K562 (cell line): ENCODE data around the gene MCAM. TPM values are rescaled to one million over a fixed set of nuclear protein-coding genes. Genes with fewer than 3 reads are reported as not detected.

Source experiments
- BCOR ChIP-seq: fragments of 450-650 bp; IDR thresholded peaks from 2 replicates; pipeline ENCODE4 v1.6.1; 2016
- CC2D1A ChIP-seq: fragments of 450-650 bp; IDR thresholded peaks from 2 replicates; pipeline ENCODE4 v1.6.1; 2017; ENCODE audit warnings: mild to moderate bottlenecking
- CHCHD3 ChIP-seq: fragments of 250-450 bp; sonication (Bioruptor Pico); IDR thresholded peaks from 2 replicates; pipeline ENCODE4 v2.1.2; 2022; ENCODE audit warnings: mild to moderate bottlenecking
- DPF2 ChIP-seq: fragments of 450-650 bp; IDR thresholded peaks from 2 replicates; pipeline ENCODE4 v1.6.1; 2016
- EP300 ChIP-seq: IDR thresholded peaks from 2 replicates; pipeline ENCODE4 v1.6.1; 2012; ENCODE audit warnings: low read length, improper control_type of control experiment
- GABPB1 ChIP-seq: sonication (generic); formaldehyde crosslinking; IDR thresholded peaks from 2 replicates; pipeline ENCODE4 v1.8.0; 2022; ENCODE audit warnings: mild to moderate bottlenecking, missing genetic modification reagents
- HMGN3 ChIP-seq: IDR thresholded peaks from 2 replicates; pipeline ENCODE4 v1.6.1; 2011; ENCODE audit warnings: borderline replicate concordance, low read depth, mild to moderate bottlenecking, mixed read lengths, low read length; ENCODE audit not compliant: insufficient read length; ENCODE audit errors: extremely low read depth
- HNRNPLL ChIP-seq: fragments of 200-400 bp; formaldehyde crosslinking; IDR thresholded peaks from 2 replicates; pipeline ENCODE4 v1.6.1; 2017; ENCODE audit warnings: low read length, low read depth, mild to moderate bottlenecking; ENCODE audit not compliant: poor library complexity, severe bottlenecking
- MAZ ChIP-seq, 2 experiments: fragments of 450-650 bp in 1 of 2; sonication (generic) in 1 of 2; formaldehyde crosslinking; IDR thresholded peaks in 1 of 2; conservative IDR thresholded peaks in 1 of 2; 2 replicates each; pipeline versions ENCODE4 v1.4.0 to v1.5.0; 2020; ENCODE audit warnings: mild to moderate bottlenecking in 1 of 2, missing genetic modification reagents in 1 of 2
- NR2C2 ChIP-seq, 2 experiments: fragments of 200-800 bp in 1 of 2; sonication (Bioruptor generic) in 1 of 2; sonication (generic) in 1 of 2; formaldehyde crosslinking in 1 of 2; IDR thresholded peaks; 2 replicates each; pipeline versions ENCODE4 v1.6.1 to v1.8.0; 2016 to 2022; ENCODE audit warnings: mild to moderate bottlenecking in 1 of 2, missing compliant biosample characterization in 1 of 2, missing genetic modification characterization in 1 of 2, missing genetic modification reagents in 1 of 2
- POU5F1 ChIP-seq: fragments of 150-350 bp; IDR thresholded peaks from 2 replicates; pipeline ENCODE4 v1.6.1; 2014; ENCODE audit warnings: borderline replicate concordance, low read length, low read depth, mild to moderate bottlenecking; ENCODE audit not compliant: partially characterized antibody
- SAP30 ChIP-seq: fragments of 200-600 bp; sonication (generic); IDR thresholded peaks from 2 replicates; pipeline ENCODE4 v1.6.1; 2012; ENCODE audit warnings: borderline replicate concordance, low read depth, mild to moderate bottlenecking, moderate library complexity, low read length, control low read depth, inconsistent platforms; ENCODE audit not compliant: insufficient read depth, poor library complexity, severe bottlenecking
- SMARCA5 ChIP-seq: fragments of 450-650 bp; IDR thresholded peaks from 2 replicates; pipeline ENCODE4 v1.6.1; 2016
- ZNF445 ChIP-seq: fragments of 250-450 bp; sonication (Bioruptor Pico); IDR thresholded peaks from 2 replicates; pipeline ENCODE4 v1.4.0; 2020; ENCODE audit warnings: low read depth, mild to moderate bottlenecking, moderate library complexity
- ZNF76 ChIP-seq: fragments of 250-450 bp; sonication (Bioruptor Pico); IDR thresholded peaks from 2 replicates; pipeline ENCODE4 v1.4.0; 2020; ENCODE audit warnings: mild to moderate bottlenecking, moderate library complexity, borderline replicate concordance
- ZNF79 ChIP-seq: fragments of 250-450 bp; sonication (Bioruptor Pico); IDR thresholded peaks from 2 replicates; pipeline ENCODE4 v1.4.0; 2020; ENCODE audit warnings: low read depth, mild to moderate bottlenecking, moderate library complexity
- polyA plus RNA-seq, 8 experiments: library from polyadenylated mRNA; depleted of rRNA in 4 of 8; stranded (reverse) in 5 of 8; unstranded in 3 of 8; fragments of >200 nt; fragmentation: Nextera tagmentation in 2 of 8; fragmentation: Illumina TruSeq in 1 of 8; extraction: Ambion mirVana in 2 of 8; extraction: Trizol in 1 of 8; gene quantifications; 2 replicates each; pipeline versions ENCODE4 v1.2.1 to v1.2.3, GENCODE V29; 2011 to 2014; ENCODE audit warnings: inconsistent platforms in 1 of 8, missing spikeins in 1 of 8
- total RNA-seq, 7 experiments: library from RNA; depleted of rRNA in 6 of 7; stranded (reverse); fragments of >200 nt in 6 of 7; fragmentation: Illumina TruSeq in 2 of 7; extraction: Trizol in 2 of 7; gene quantifications; 2 replicates each; pipeline versions ENCODE4 v1.2.1 to v1.2.3, GENCODE V29; 2011 to 2021; ENCODE audit warnings: low replicate concordance in 1 of 7
- TF ChIP-seq, protein P1 (sequence below): sonication (generic); formaldehyde crosslinking; IDR thresholded peaks from 2 replicates; pipeline ENCODE4 v1.8.1; 2023; ENCODE audit warnings: mild to moderate bottlenecking, missing genetic modification reagents
- TF ChIP-seq, protein P2 (sequence below): fragments of 450-650 bp; formaldehyde crosslinking; IDR thresholded peaks from 2 replicates; pipeline ENCODE4 v1.4.0; 2022; ENCODE audit warnings: missing genetic modification characterization
- TF ChIP-seq, protein P3 (sequence below): fragments of 250-450 bp; sonication (Bioruptor Pico); IDR thresholded peaks from 2 replicates; pipeline ENCODE4 v1.8.0; 2021; ENCODE audit warnings: borderline replicate concordance, mild to moderate bottlenecking, moderate library complexity; ENCODE audit not compliant: poor library complexity, severe bottlenecking
- TF ChIP-seq, protein P4 (sequence below): fragments of 200-400 bp; formaldehyde crosslinking; IDR thresholded peaks from 2 replicates; pipeline ENCODE4 v1.6.1; 2017; ENCODE audit warnings: mild to moderate bottlenecking, low read depth, low read length, moderate library complexity
- TF ChIP-seq, protein P5 (sequence below): fragments of 250-450 bp; sonication (Bioruptor Pico); IDR thresholded peaks from 2 replicates; pipeline ENCODE4 v1.8.0; 2021; ENCODE audit warnings: moderate library complexity, mild to moderate bottlenecking, inconsistent platforms

MCAM gene
- total and polyA plus RNA-seq, 9 of the 15 experiments (the other 6 are each of a cell fraction or from before 2014, with no cell fraction given): 14.7 to 118 (median 53.6) TPM

DNA sequence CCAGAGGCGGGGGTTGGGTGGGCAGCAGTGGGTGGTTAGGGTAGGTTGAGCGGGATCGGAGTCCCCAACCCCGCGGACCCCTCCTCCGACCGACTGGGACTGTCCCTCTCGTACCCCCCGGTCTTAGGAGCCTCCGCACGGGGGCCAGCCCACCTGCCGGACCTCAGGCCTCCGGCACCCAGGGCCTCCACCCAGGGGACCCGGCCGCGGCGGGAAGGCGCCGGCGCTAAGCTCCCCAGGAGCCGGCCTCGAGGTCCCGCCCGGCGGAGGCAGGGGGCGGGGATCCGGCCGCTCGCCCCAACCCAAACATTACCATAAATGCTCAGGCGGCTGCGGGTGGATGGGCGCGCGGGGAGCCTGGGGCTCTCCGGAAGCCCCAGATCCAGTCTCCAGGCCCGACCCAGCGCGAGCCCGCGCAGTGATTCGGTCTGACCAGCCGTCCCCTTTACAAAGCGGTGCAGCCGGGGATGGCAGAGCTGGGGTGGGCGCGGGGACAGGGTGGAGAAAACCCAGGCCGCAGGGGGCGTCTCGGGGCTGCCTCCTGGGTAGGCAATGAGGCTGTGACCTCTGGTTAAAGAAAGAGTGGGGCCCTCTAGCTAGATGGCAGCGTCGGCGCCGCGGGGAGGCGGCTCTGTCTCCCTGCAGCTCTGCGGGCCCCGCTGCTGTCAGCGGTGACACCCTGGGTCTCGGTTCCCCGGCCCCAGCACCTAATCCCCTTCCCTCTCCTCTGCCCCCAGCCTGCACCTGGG is 4.0 kb upstream of the MCAM start (continued):
- TF ChIP-seq SAP30: no peak
- TF ChIP-seq, protein P1, sequence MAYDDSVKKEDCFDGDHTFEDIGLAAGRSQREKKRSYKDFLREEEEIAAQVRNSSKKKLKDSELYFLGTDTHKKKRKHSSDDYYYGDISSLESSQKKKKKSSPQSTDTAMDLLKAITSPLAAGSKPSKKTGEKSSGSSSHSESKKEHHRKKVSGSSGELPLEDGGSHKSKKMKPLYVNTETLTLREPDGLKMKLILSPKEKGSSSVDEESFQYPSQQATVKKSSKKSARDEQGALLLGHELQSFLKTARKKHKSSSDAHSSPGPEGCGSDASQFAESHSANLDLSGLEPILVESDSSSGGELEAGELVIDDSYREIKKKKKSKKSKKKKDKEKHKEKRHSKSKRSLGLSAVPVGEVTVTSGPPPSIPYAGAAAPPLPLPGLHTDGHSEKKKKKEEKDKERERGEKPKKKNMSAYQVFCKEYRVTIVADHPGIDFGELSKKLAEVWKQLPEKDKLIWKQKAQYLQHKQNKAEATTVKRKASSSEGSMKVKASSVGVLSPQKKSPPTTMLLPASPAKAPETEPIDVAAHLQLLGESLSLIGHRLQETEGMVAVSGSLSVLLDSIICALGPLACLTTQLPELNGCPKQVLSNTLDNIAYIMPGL (CRISPR knock-in tag): no peak
- TF ChIP-seq, protein P2, sequence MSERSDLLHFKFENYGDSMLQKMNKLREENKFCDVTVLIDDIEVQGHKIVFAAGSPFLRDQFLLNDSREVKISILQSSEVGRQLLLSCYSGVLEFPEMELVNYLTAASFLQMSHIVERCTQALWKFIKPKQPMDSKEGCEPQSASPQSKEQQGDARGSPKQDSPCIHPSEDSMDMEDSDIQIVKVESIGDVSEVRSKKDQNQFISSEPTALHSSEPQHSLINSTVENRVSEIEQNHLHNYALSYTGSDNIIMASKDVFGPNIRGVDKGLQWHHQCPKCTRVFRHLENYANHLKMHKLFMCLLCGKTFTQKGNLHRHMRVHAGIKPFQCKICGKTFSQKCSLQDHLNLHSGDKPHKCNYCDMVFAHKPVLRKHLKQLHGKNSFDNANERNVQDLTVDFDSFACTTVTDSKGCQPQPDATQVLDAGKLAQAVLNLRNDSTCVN (CRISPR knock-in tag): no peak
- no peak for TF ChIP-seq EP300
- TF ChIP-seq POU5F1: no peak
- no peak for TF ChIP-seq ZNF445 (CRISPR knock-in tag)
- TF ChIP-seq DPF2: no peak
- TF ChIP-seq SMARCA5: no peak
- no peak for TF ChIP-seq ZNF76 (CRISPR knock-in tag)
- no peak for TF ChIP-seq NR2C2 (CRISPR knock-in tag; IDR thresholded peaks at IDR 0.05)
- TF ChIP-seq NR2C2 (tag; IDR thresholded peaks at IDR 0.05): peak; percentile 48; the same call in 1 of the 2 replicates
- no peak for TF ChIP-seq BCOR
- TF ChIP-seq HNRNPLL: no peak
- no peak for TF ChIP-seq CC2D1A
- TF ChIP-seq, protein P3, sequence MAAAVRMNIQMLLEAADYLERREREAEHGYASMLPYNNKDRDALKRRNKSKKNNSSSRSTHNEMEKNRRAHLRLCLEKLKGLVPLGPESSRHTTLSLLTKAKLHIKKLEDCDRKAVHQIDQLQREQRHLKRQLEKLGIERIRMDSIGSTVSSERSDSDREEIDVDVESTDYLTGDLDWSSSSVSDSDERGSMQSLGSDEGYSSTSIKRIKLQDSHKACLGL (CRISPR knock-in tag): no peak
- TF ChIP-seq, protein P4, sequence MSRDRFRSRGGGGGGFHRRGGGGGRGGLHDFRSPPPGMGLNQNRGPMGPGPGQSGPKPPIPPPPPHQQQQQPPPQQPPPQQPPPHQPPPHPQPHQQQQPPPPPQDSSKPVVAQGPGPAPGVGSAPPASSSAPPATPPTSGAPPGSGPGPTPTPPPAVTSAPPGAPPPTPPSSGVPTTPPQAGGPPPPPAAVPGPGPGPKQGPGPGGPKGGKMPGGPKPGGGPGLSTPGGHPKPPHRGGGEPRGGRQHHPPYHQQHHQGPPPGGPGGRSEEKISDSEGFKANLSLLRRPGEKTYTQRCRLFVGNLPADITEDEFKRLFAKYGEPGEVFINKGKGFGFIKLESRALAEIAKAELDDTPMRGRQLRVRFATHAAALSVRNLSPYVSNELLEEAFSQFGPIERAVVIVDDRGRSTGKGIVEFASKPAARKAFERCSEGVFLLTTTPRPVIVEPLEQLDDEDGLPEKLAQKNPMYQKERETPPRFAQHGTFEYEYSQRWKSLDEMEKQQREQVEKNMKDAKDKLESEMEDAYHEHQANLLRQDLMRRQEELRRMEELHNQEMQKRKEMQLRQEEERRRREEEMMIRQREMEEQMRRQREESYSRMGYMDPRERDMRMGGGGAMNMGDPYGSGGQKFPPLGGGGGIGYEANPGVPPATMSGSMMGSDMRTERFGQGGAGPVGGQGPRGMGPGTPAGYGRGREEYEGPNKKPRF: no peak
- TF ChIP-seq MAZ (CRISPR knock-in tag; conservative IDR thresholded peaks at IDR 0.05 in 1 of 2, IDR thresholded peaks at IDR 0.05 in 1 of 2): peak; percentile 41 to 63; a peak in 2 of 4 replicates
- TF ChIP-seq ZNF79 (CRISPR knock-in tag): no peak
- TF ChIP-seq HMGN3: peak; percentile 43
- TF ChIP-seq, protein P5, sequence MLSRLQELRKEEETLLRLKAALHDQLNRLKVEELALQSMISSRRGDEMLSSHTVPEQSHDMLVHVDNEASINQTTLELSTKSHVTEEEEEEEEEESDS (CRISPR knock-in tag): no peak
- TF ChIP-seq CHCHD3 (CRISPR knock-in tag): peak; percentile 14; the same call in 1 of the 2 replicates
- TF ChIP-seq GABPB1 (CRISPR knock-in tag): peak; percentile 49; the same call in 1 of the 2 replicates
